ENCODE measurements around the gene EVX1. TPM values are rescaled to one million over a fixed set of nuclear protein-coding genes. Genes with fewer than 3 reads are reported as not detected.

The EVX1 gene
- total RNA-seq: not detected in 2 replicates

GRCh38 chr7:27242555-27243339 lies at the start of gene EVX1:
Gene EVX1 (plus strand): TSS chr7:27242802. CDS start chr7:27243031, 229 bp downstream.

GRCh38 chr7:27199849-27200760 lies 42.5 kb upstream of the EVX1 start, which contains the start of gene HOXA13:
Gene HOXA13 (minus strand): TSS chr7:27200091. CDS start chr7:27200077, 14 bp downstream.

Other genes starting within 250 kb of the EVX1 start
- gene HOXA1, start 146.8 kb upstream of the EVX1 start, total RNA-seq: 0.73 and 1.4 TPM in 2 replicates
- 0.39 and 0.73 TPM in 2 replicates for gene HOXA2, start 140.1 kb upstream of the EVX1 start, total RNA-seq
- gene HOXA4, start 112.0 kb upstream of the EVX1 start, total RNA-seq: 1.4 and 1.5 TPM in 2 replicates
- gene HOXA5, start 99.1 kb upstream of the EVX1 start, total RNA-seq: 6.5 and 9.9 TPM in 2 replicates
- gene HOXA6, start 95.0 kb upstream of the EVX1 start, total RNA-seq: 7.8 and 8.8 TPM in 2 replicates
- 3.7 and 6.1 TPM in 2 replicates for gene HOXA3, start 90.2 kb upstream of the EVX1 start, total RNA-seq
- gene HOXA7, start 86.1 kb upstream of the EVX1 start, total RNA-seq: 2.2 and 2.7 TPM in 2 replicates
- gene HOXA9, start 77.3 kb upstream of the EVX1 start, total RNA-seq: 8.8 and 15.2 TPM in 2 replicates
- gene HOXA10, start 68.5 kb upstream of the EVX1 start, total RNA-seq: 9.9 and 11.3 TPM in 2 replicates
- 4.8 and 5.3 TPM in 2 replicates for gene HOXA11, start 57.6 kb upstream of the EVX1 start, total RNA-seq
- 0.20 and 0.37 TPM in 2 replicates for gene HOXA13, start 42.7 kb upstream of the EVX1 start, total RNA-seq